NCI-H2227 (cell line): ENCODE data around the gene OR10T2.
"Not testable (repeated sequence)": the region's sequence is repeated elsewhere in the genome, so short reads cannot be mapped to it uniquely, and the experiment has no call there.

ENCODE experiments used
- DNase-seq: peaks from one replicate; lab custom pipeline; 2025; ENCODE audit not compliant: unreplicated experiment; lab: John Stamatoyannopoulos, UW

Gene OR10T2, protein sequence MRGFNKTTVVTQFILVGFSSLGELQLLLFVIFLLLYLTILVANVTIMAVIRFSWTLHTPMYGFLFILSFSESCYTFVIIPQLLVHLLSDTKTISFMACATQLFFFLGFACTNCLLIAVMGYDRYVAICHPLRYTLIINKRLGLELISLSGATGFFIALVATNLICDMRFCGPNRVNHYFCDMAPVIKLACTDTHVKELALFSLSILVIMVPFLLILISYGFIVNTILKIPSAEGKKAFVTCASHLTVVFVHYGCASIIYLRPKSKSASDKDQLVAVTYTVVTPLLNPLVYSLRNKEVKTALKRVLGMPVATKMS

GRCh38 chr1:158398818-158399514 is at the start of gene OR10T2:
OR10T2 (minus strand) TSS chr1:158399466; CDS start chr1:158399466, 0 bp downstream.
- no peak for DNase-seq

DNA sequence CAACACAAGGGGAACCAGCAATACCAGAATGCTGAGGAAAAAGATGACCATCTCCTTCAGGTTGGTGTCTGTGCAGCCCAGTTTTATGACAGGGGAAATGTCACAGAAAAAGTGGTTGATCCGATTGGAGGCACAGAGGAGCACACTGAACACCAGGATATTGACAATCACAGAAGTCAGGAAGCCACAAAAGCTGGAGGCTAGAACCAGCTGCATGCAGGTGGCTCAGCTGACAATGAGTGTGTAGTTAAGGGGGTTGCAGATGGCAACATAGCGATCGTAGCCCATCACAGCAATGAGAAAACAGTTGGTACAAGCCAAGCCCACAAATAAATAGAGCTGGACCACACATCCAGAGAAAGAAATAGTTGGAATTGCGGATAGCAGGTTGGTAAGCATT is 46.1 kb upstream of the OR10T2 start:
- DNase-seq: no peak

- DNase-seq: no peak
Observed at GRCh38 chr1:158434741-158435140, 35.5 kb upstream of the OR10T2 start.

GRCh38 chr1:158430163-158430562 is 30.9 kb upstream of the OR10T2 start:
- not testable (repeated sequence) for DNase-seq

- no peak for DNase-seq
Observed at GRCh38 chr1:158426137-158426536, 26.9 kb upstream of the OR10T2 start, which contains the start of gene OR10K2. OR10K2 (minus strand) TSS chr1:158426237; CDS start chr1:158420866, 5,371 bp downstream.

DNA sequence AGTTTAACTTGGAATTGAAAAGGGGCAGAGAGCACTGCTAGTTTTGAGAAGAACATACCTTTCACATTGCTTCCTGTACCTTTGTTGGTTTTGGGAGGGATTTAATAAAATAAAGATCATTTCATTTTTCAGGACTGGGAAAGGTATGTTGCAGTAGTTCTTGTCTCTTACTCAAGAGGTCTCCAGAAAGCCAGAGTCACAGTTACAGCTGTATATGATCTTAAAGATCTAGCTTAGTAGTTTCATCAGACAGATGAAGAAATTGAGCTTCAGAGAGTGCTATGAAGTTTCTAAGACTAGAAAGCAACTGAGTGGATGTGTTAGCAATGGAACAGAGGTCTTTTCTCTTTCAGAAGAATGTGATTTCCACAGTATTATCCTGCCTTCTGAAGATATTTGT is 25.8 kb upstream of the OR10T2 start:
- no peak for DNase-seq

- DNase-seq: no peak
Observed at GRCh38 chr1:158422212-158422611, 22.9 kb upstream of the OR10T2 start.

DNA sequence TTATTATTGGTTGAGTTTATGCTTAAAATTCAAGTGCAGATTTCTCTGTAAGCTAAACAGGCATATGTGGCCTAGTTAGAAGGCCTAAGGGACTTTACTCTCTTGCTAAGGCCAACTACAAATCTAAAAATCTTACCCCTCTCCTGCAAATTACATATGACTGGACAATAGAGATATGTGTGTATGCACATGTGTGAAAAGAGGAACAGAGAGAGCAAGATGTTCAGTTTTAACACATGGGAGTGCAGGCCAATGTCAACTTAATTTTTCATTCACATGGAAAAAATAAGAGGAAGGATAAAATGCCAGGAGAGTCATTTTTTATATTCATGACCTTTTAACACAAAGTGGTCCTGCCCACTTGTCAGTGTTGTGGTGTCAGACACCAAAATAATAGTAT is 18.3 kb upstream of the OR10T2 start:
- no peak for DNase-seq

GRCh38 chr1:158414651-158415345 is 15.5 kb upstream of the OR10T2 start:
- no peak for DNase-seq

- DNase-seq: no peak
Observed at GRCh38 chr1:158407092-158407491, 7.8 kb upstream of the OR10T2 start.

DNA sequence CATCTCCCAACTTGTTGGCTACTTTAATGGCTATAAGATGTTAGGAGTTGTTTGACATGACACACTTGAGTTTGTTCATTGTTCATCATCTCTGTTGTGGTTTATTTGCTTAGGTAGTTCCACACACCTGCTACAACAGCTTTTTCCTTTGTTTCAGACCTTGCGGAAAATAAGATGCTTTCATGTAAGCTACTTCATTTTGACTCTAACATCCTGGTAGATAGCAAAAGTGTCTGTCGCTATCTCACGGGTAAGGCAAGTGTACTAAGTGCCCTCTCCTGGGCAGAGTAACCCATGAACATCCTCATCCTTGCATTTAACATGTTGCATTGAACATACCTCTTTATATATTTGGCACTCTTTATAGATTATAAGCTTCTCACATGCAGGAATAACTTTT is 1.6 kb upstream of the OR10T2 start:
- no peak for DNase-seq

DNA sequence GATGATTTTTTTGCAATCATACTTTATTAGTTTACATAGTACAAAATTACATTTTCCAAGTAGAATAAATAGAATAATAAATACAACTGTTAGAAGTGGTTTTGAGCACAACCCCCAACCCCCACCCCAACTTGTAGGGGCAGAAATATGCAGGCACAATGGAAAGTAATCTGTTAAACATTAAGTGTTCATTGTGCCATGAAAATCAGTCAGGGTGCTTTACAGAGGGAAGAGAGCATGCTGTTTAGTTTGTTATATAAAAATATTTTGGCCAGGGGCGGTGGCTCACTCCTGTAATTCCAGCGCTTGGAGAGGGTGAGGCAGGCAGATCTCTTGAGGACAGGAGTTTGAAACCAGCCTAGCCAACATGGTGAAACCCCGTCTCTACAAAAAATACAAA is 2.6 kb downstream of the OR10T2 start:
- no peak for DNase-seq

GRCh38 chr1:158393476-158393875 is 5.8 kb downstream of the OR10T2 start:
- no peak for DNase-seq

GRCh38 chr1:158391099-158391498 is 8.2 kb downstream of the OR10T2 start:
- DNase-seq: no peak

- no peak for DNase-seq
Observed at GRCh38 chr1:158390331-158390730, 8.9 kb downstream of the OR10T2 start.

- no peak for DNase-seq
Observed at GRCh38 chr1:158374860-158375259, 24.4 kb downstream of the OR10T2 start.

DNA sequence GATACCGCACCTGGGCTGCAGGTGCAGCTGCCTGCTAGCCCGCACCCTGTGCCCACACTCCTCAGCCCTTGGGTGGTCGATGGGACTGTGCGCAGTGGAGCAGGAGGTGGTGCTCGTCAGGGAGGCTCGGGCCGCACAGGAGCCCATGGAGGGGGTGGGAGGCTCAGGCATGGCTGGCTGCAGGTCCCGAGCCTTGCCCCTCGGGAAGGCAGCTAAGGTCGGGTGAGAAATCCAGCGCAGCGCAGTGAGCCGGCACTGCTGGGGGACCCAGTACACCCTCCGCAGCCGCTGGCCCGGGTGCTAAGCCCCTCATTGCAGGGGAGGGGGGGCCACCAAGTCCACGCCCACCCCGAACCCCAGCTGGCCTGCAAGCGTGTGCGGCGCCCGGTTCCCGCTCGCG is 25.2 kb downstream of the OR10T2 start:
- DNase-seq: not testable (repeated sequence)

- DNase-seq: no peak
Observed at GRCh38 chr1:158371188-158371953, 27.9 kb downstream of the OR10T2 start.

DNA sequence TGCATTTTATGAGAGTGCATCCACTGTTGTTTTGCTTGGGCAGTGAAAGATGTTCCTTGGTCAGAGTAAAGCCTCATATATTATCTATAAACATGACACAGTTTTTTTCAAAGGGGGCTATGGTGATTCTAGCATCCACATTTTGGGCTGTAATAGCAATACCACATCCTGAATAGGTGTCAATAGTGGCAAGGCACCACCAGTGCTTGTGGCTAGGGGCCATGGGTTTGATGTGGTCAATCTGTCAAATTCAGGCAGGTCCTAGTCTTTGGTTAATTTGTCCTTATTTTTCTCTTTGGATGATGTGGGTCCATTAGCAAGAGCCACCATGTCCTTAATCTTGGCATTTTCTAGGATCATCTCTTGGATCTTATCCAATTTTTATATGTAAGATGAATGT is 32.5 kb downstream of the OR10T2 start:
- DNase-seq: no peak

- DNase-seq: no peak
Observed at GRCh38 chr1:158362941-158363340, 36.3 kb downstream of the OR10T2 start.

DNA sequence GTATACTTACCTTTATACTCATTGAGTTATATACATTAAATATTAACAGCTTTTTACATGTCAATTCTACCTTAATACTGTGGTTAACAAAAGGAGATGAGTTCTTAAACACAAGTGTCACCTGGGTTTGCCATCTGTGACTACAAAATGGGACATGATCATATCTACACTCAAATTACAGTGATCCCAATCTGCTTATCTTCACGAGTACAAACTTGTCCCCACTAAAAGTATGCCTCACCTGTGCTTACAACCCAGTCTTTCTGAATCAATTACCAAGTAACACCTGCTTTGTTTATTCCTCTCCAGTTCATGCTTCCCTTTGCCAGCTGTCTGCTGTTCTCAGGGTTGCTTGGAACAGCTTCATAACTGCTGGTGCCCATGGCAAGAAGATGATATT is 36.8 kb downstream of the OR10T2 start:
- no peak for DNase-seq
